WTC11 (cell line): Measurements from ENCODE around the gene DNAH14. TPM values are rescaled to one million over a fixed set of nuclear protein-coding genes. Genes with fewer than 3 reads are reported as not detected.

Experiments used
- ATAC-seq: fragments of 200-7000 bp; cut with Tn5 transposase; 2 replicates; pipeline ENCODE4 v1.10.0; 2021; ENCODE audit warnings: mild to moderate bottlenecking, moderate library complexity
- CTCF ChIA-PET: fragments of 300-600 bp; sonication (Branson Sonifier 250); formaldehyde crosslinking; loops from one replicate; lab custom pipeline; 2021; ENCODE audit warnings: antibody characterized with exemption; lab: Charles Lee
- POLR2A ChIA-PET: fragments of 350-600 bp; sonication (Branson Sonifier 250); formaldehyde crosslinking; loops from one replicate; lab custom pipeline; 2021; ENCODE audit warnings: antibody characterized with exemption; lab: Charles Lee
- DNase-seq: peaks from one replicate; pipeline ENCODE4 v3.0.0; 2021; ENCODE audit warnings: low spot score
- H3K27ac Mint-ChIP-seq: 2 replicates; pipeline ENCODE4 v1.8.0; 2021; ENCODE audit warnings: mixed read lengths
- H3K27me3 Mint-ChIP-seq: 2 replicates; pipeline ENCODE4 v1.8.0; 2021; ENCODE audit warnings: low read depth, mild to moderate bottlenecking, moderate library complexity, mixed read lengths
- H3K36me3 Mint-ChIP-seq: 2 replicates; pipeline ENCODE4 v1.8.0; 2021; ENCODE audit warnings: mixed read lengths
- H3K4me1 Mint-ChIP-seq: 2 replicates; pipeline ENCODE4 v1.8.0; 2022; ENCODE audit warnings: mixed read lengths
- H3K4me3 Mint-ChIP-seq: 2 replicates; pipeline ENCODE4 v1.8.0; 2021; ENCODE audit warnings: mild to moderate bottlenecking, moderate library complexity, mixed read lengths
- H3K9me3 Mint-ChIP-seq: 2 replicates; pipeline ENCODE4 v1.8.0; 2021; ENCODE audit warnings: mixed read lengths
- AFF4 ChIP-seq: sonication (generic); formaldehyde crosslinking; IDR thresholded peaks from 2 replicates; pipeline ENCODE4 v1.8.1; 2023; ENCODE audit warnings: mild to moderate bottlenecking, missing genetic modification reagents, borderline replicate concordance
- E2F1 ChIP-seq: sonication (generic); formaldehyde crosslinking; IDR thresholded peaks from 2 replicates; pipeline ENCODE4 v1.8.0; 2022; ENCODE audit warnings: mild to moderate bottlenecking, missing genetic modification reagents
- FOXP4 ChIP-seq: sonication (generic); formaldehyde crosslinking; IDR thresholded peaks from 2 replicates; pipeline ENCODE4 v1.8.0; 2022; ENCODE audit warnings: mild to moderate bottlenecking, missing genetic modification reagents
- NFYB ChIP-seq: sonication (generic); formaldehyde crosslinking; conservative IDR thresholded peaks from 2 replicates; pipeline ENCODE4 v1.8.0; 2022; ENCODE audit warnings: low read depth, missing genetic modification reagents
- NR1H2 ChIP-seq: sonication (generic); formaldehyde crosslinking; IDR thresholded peaks from 2 replicates; pipeline ENCODE4 v1.9.0; 2021; ENCODE audit warnings: mild to moderate bottlenecking, moderate library complexity, missing genetic modification reagents
- RORB ChIP-seq: fragments of 250-450 bp; sonication (Bioruptor Pico); IDR thresholded peaks from 2 replicates; pipeline ENCODE4 v1.9.0; 2021; ENCODE audit warnings: mild to moderate bottlenecking
- STAT6 ChIP-seq: sonication (generic); formaldehyde crosslinking; conservative IDR thresholded peaks from 2 replicates; pipeline ENCODE4 v1.8.1; 2023; ENCODE audit warnings: mild to moderate bottlenecking, low read depth, missing genetic modification reagents, moderate library complexity
- TP53 ChIP-seq: sonication (generic); formaldehyde crosslinking; IDR thresholded peaks from 2 replicates; pipeline ENCODE4 v1.8.1; 2023; ENCODE audit warnings: mild to moderate bottlenecking, missing genetic modification reagents
- USF2 ChIP-seq: sonication (generic); formaldehyde crosslinking; IDR thresholded peaks from 2 replicates; pipeline ENCODE4 v1.8.1; 2023; ENCODE audit warnings: mild to moderate bottlenecking, missing genetic modification reagents, moderate library complexity
- ZNF263 ChIP-seq: sonication (generic); formaldehyde crosslinking; IDR thresholded peaks from 2 replicates; pipeline ENCODE4 v1.8.1; 2022; ENCODE audit warnings: low read depth, mild to moderate bottlenecking, moderate library complexity, missing genetic modification reagents
- ZNF396 ChIP-seq: fragments of 250-450 bp; sonication (Bioruptor Pico); IDR thresholded peaks from 2 replicates; pipeline ENCODE4 v1.8.0; 2021; ENCODE audit warnings: mild to moderate bottlenecking, moderate library complexity, borderline replicate concordance
- total RNA-seq: library from RNA; stranded (reverse); gene quantifications from 3 replicates; pipeline ENCODE4 v1.2.3, GENCODE V29; 2021
- TF ChIP-seq, protein P1 (sequence below): fragments of 250-450 bp; sonication (Bioruptor Pico); IDR thresholded peaks from 2 replicates; pipeline ENCODE4 v1.9.0; 2021; ENCODE audit warnings: moderate library complexity, mild to moderate bottlenecking, inconsistent platforms, borderline replicate concordance
- TF ChIP-seq, protein P2 (sequence below): fragments of 200-600 bp; IDR thresholded peaks from 2 replicates; pipeline ENCODE4 v1.8.0; 2022; ENCODE audit warnings: antibody characterized with exemption

DNAH14 gene
- total RNA-seq, 1 experiment from 2014 or later = 34.1 TPM

- TF ChIP-seq ZNF263 (CRISPR knock-in tag) = no peak
- no peak for TF ChIP-seq FOXP4 (CRISPR knock-in tag)
- no peak for TF ChIP-seq STAT6 (CRISPR knock-in tag)
- TF ChIP-seq ZNF396 (CRISPR knock-in tag) = no peak
- TF ChIP-seq RORB (CRISPR knock-in tag) = no peak
These were observed 517.1 kb downstream of the DNAH14 start (continued) for GRCh38 chr1:225446595-225446960.

DNA sequence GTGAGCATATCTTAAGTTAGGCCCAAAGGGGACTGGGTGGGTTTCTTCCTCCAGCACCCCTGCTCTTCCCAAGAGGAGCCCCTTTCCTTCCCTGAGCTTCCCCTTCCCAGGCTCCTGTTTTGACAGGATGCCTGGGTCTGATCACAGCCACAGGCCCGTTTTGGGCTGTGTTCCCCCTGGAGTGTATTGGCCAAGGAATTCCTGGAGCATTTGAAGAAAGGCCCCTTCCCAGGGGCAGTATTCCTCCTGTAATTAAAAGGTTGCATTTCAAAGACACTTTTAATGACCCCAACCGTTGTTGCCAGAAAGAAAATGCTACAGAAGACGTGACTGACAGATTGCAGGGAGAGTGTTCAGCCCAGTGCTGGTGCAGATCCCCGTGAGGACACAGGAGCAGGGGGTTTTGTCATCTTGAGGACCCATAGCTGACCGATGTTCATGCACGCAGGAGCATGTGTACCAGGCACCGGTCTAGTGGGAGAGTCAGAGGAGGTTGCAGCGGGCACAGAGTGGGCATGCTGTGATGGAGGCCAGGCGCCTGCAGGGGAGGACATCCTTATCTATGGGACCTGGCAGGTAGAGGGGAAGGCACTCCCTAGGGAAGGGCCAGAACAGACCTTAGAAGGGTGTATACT, 517.6 kb downstream of the DNAH14 start:
- ChIA-PET POLR2A (no interaction called here), CTCF (interaction anchor here (1.2 to 2.6 kb wide), 6 partner anchors 14 to 516 kb away, joined by 4 to 7 read pairs (median 4); partner anchors contain the start of gene SRP9)
- Mint-ChIP-seq H3K4me3 (no peak overlapping the region), H3K27me3 (0 out of 2 replicates have a peak, but pooled peaks cover 4% of the 10 kb centered on the region), H3K27ac (no peak overlapping the region), H3K36me3 (no peaks in the 10 kb centered on the region), H3K9me3 (no peaks in the 10 kb centered on the region), H3K4me1 (peaks cover 34% of the 10 kb centered on the region)
- DNase-seq (no peak), ATAC-seq (peak; percentile 16)
- TF ChIP-seq AFF4 (CRISPR knock-in tag) (no peak), E2F1 (CRISPR knock-in tag) (no peak), STAT6 (CRISPR knock-in tag) (no peak)

DNA sequence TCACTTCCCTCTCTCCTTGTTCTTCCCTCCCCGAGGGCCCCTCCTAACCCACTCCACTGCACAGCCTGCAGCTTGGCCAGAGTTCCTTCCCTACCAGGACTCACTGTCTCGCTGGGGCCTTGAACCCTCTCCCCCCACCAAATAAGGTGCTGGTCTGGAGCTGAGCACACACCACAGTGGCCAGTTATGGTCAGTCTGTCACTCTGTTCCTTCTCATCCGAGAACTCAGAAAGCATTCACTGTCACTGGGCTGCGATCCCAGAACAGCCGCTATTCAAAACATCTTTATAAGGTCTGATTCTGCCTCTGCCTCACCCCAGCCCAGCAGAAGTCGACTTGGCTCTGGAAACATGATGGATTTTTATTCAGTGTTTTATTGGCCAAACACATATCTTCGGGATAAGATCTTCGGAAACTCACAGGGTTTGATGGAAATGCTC, 518.2 kb downstream of the DNAH14 start:
- 0 out of 2 replicates have a peak, but pooled peaks cover 4% of the 10 kb centered on the region for H3K27me3 Mint-ChIP-seq
- TF ChIP-seq, protein P1, sequence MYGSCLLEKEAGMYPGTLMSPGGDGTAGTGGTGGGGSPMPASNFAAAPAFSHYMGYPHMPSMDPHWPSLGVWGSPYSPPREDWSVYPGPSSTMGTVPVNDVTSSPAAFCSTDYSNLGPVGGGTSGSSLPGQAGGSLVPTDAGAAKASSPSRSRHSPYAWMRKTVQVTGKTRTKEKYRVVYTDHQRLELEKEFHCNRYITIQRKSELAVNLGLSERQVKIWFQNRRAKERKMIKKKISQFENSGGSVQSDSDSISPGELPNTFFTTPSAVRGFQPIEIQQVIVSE (CRISPR knock-in tag) = no peak
- TF ChIP-seq NFYB (CRISPR knock-in tag) = no peak
- no peak for TF ChIP-seq TP53 (CRISPR knock-in tag)
- no peak for TF ChIP-seq USF2 (CRISPR knock-in tag)
- TF ChIP-seq, protein P2, sequence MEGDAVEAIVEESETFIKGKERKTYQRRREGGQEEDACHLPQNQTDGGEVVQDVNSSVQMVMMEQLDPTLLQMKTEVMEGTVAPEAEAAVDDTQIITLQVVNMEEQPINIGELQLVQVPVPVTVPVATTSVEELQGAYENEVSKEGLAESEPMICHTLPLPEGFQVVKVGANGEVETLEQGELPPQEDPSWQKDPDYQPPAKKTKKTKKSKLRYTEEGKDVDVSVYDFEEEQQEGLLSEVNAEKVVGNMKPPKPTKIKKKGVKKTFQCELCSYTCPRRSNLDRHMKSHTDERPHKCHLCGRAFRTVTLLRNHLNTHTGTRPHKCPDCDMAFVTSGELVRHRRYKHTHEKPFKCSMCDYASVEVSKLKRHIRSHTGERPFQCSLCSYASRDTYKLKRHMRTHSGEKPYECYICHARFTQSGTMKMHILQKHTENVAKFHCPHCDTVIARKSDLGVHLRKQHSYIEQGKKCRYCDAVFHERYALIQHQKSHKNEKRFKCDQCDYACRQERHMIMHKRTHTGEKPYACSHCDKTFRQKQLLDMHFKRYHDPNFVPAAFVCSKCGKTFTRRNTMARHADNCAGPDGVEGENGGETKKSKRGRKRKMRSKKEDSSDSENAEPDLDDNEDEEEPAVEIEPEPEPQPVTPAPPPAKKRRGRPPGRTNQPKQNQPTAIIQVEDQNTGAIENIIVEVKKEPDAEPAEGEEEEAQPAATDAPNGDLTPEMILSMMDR = no peak
- no peak for TF ChIP-seq NR1H2 (CRISPR knock-in tag)

More for the DNA sequence above, 518.2 kb downstream of the DNAH14 start:
- Mint-ChIP-seq H3K9me3 (no peaks in the 10 kb centered on the region), H3K4me3 (no peak overlapping the region), H3K36me3 (no peaks in the 10 kb centered on the region), H3K27ac (no peak overlapping the region), H3K4me1 (peaks cover 34% of the 10 kb centered on the region)
- ATAC-seq = no peak
- ChIA-PET POLR2A (no interaction called here), CTCF (interaction anchor here (1.6 to 2.6 kb wide), 2 partner anchors 27 to 515 kb away, joined by 4 to 7 read pairs; no protein-coding TSS in a partner anchor)
- DNase-seq = no peak
